K562 (cell line): ENCODE measurements around the gene SLAMF7. TPM values are rescaled to one million over a fixed set of nuclear protein-coding genes. Genes with fewer than 3 reads are reported as not detected.

Source experiments
- ATAC-seq: fragments of 200-7000 bp; cut with Tn5 transposase; 3 replicates; pipeline ENCODE4 v1.9.1; 2020; ENCODE audit warnings: moderate library complexity
- BruUV-seq: library from RNA; stranded (reverse); fragments of 400-500 nt; replicated peaks from 2 replicates; lab custom pipeline; 2021; lab: Mats Ljungman, UMichigan
- CTCF ChIA-PET: fragments of 300-600 bp; formaldehyde crosslinking; extraction: SDS; loops from one replicate; lab custom pipeline; 2021; ENCODE audit warnings: low intra/inter-chr PET ratio; lab: Yijun Ruan, JAX
- POLR2A ChIA-PET: fragments of 300-600, 350-650 bp; sonication (Branson Sonifier 250); formaldehyde crosslinking; extraction: SDS; loops from one replicate; lab custom pipeline; 2021; ENCODE audit warnings: antibody characterized with exemption, inconsistent platforms; lab: Yijun Ruan, JAX
- DNase-seq, 4 experiments: peaks; one replicate each; pipeline versions ENCODE4 v3.0.0 to v3.0.0-alpha.2; 2011 to 2018; ENCODE audit warnings: low spot score in 3 of 4, mixed read lengths in 3 of 4; ENCODE audit errors: extremely low read depth in 1 of 4
- FAIRE-seq: peaks from 2 replicates; lab custom pipeline; 2011; peaks lifted over from hg19 to GRCh38; lab: Jason Lieb, UNC
- H2AFZ ChIP-seq: 2 replicates; pipeline ENCODE4 v1.6.0; 2011; ENCODE audit warnings: low read depth, low read length, control low read depth, inconsistent platforms
- H3K27ac ChIP-seq: fragments of 200-600 bp; 3 replicates; pipeline ENCODE4 v1.8.0; 2011; ENCODE audit warnings: low read depth, mild to moderate bottlenecking, control low read depth, inconsistent platforms, low read length, moderate library complexity, mixed read lengths; ENCODE audit errors: extremely low read depth
- H3K27me3 ChIP-seq, 2 experiments: fragments of 300-600 bp in 1 of 2; 2 replicates in 1 of 2; 3 replicates in 1 of 2; pipeline versions ENCODE4 v1.6.0 to v1.8.0; 2011; ENCODE audit warnings: inconsistent platforms in 2 of 2, low read length in 2 of 2, mild to moderate bottlenecking in 1 of 2, mixed read lengths in 1 of 2, moderate library complexity in 1 of 2; ENCODE audit not compliant: control insufficient read depth in 2 of 2, insufficient read depth in 2 of 2
- H3K36me3 ChIP-seq: fragments of 300-600 bp; 3 replicates; pipeline ENCODE4 v1.8.0; 2011; ENCODE audit warnings: mild to moderate bottlenecking, low read length, inconsistent platforms; ENCODE audit not compliant: control insufficient read depth, insufficient read depth
- H3K4me1 ChIP-seq, 2 experiments: fragments of 200-600 bp in 1 of 2; replicated peaks in 1 of 2; 2 replicates in 1 of 2; 3 replicates in 1 of 2; pipeline versions ENCODE4 v1.5.1 to v1.8.0; 2011; ENCODE audit warnings: inconsistent platforms in 2 of 2, low read length in 2 of 2, mild to moderate bottlenecking in 1 of 2, mixed read lengths in 1 of 2, moderate library complexity in 1 of 2; ENCODE audit not compliant: control insufficient read depth in 2 of 2, insufficient read depth in 2 of 2
- H3K4me2 ChIP-seq: 2 replicates; pipeline ENCODE4 v1.6.1; 2011; ENCODE audit warnings: low read length, control low read depth, inconsistent platforms, mixed read lengths; ENCODE audit not compliant: insufficient read depth
- H3K4me3 ChIP-seq: fragments of 200-600 bp; sonication (generic), shearing (Covaris generic); 2 replicates; pipeline ENCODE4 v1.5.1; 2016; ENCODE audit warnings: control low read depth, inconsistent platforms
- H3K79me2 ChIP-seq: fragments of 200-600 bp; 3 replicates; pipeline ENCODE4 v1.8.0; 2011; ENCODE audit warnings: low read length, inconsistent platforms; ENCODE audit not compliant: control insufficient read depth, insufficient read depth
- H3K9ac ChIP-seq, 2 experiments: 2 replicates each; pipeline versions ENCODE4 v1.6.0 to v1.6.1; 2011; ENCODE audit warnings: low read depth in 2 of 2, low read length in 2 of 2, control low read depth in 1 of 2, inconsistent platforms in 1 of 2, mild to moderate bottlenecking in 1 of 2, mixed read lengths in 1 of 2; ENCODE audit not compliant: insufficient read depth in 1 of 2
- H3K9me1 ChIP-seq: one replicate; pipeline ENCODE4 v1.6.0; 2011; ENCODE audit warnings: inconsistent platforms, mild to moderate bottlenecking, low read length, moderate library complexity; ENCODE audit not compliant: control insufficient read depth, insufficient read depth
- H3K9me3 ChIP-seq: replicated peaks from 2 replicates; pipeline ENCODE4 v1.5.1; 2011; ENCODE audit warnings: low read depth, low read length, inconsistent platforms; ENCODE audit not compliant: control insufficient read depth, insufficient read depth
- H4K20me1 ChIP-seq: replicated peaks from 2 replicates; pipeline ENCODE4 v1.6.1; 2011; ENCODE audit warnings: low read length, inconsistent platforms, mixed read lengths; ENCODE audit not compliant: control insufficient read depth, insufficient read depth
- ADNP ChIP-seq: fragments of 200-800 bp; sonication (Bioruptor generic); IDR thresholded peaks from 2 replicates; pipeline ENCODE4 v1.6.1; 2016; ENCODE audit warnings: missing genetic modification characterization, missing compliant biosample characterization
- ARNT ChIP-seq, 2 experiments: fragments of 450-650 bp; IDR thresholded peaks; 2 replicates each; pipeline ENCODE4 v1.6.1; 2016; ENCODE audit warnings: mild to moderate bottlenecking in 1 of 2
- C11orf30 ChIP-seq: fragments of 450-650 bp; IDR thresholded peaks from 2 replicates; pipeline ENCODE4 v1.6.1; 2016; ENCODE audit warnings: low read depth, mild to moderate bottlenecking
- CEBPG ChIP-seq, 3 experiments: fragments of 200-800 bp in 1 of 3; sonication (Bioruptor generic) in 1 of 3; sonication (generic) in 1 of 3; formaldehyde crosslinking in 1 of 3; IDR thresholded peaks in 2 of 3; conservative IDR thresholded peaks in 1 of 3; 2 replicates each; pipeline versions ENCODE4 v1.6.1 to v1.8.0; 2016 to 2022; ENCODE audit warnings: missing compliant biosample characterization in 2 of 3, missing genetic modification characterization in 2 of 3, mild to moderate bottlenecking in 1 of 3, missing genetic modification reagents in 1 of 3
- FOS ChIP-seq: IDR thresholded peaks from 3 replicates; pipeline ENCODE4 v1.6.1; 2011; ENCODE audit not compliant: insufficient read length; ENCODE audit errors: extremely low read depth
- FOXJ2 ChIP-seq: fragments of 200-800 bp; sonication (Bioruptor generic); IDR thresholded peaks from 2 replicates; pipeline ENCODE4 v1.6.1; 2016; ENCODE audit warnings: missing genetic modification characterization, missing compliant biosample characterization
- GABPB1 ChIP-seq: sonication (generic); formaldehyde crosslinking; IDR thresholded peaks from 2 replicates; pipeline ENCODE4 v1.8.0; 2022; ENCODE audit warnings: mild to moderate bottlenecking, missing genetic modification reagents
- HDAC2 ChIP-seq: fragments of 450-650 bp; IDR thresholded peaks from 2 replicates; pipeline ENCODE4 v1.6.1; 2016; ENCODE audit warnings: mild to moderate bottlenecking
- HMG20B ChIP-seq: fragments of 250-450 bp; sonication (Bioruptor Pico); IDR thresholded peaks from 2 replicates; pipeline ENCODE4 v1.5.0; 2021; ENCODE audit warnings: mild to moderate bottlenecking
- MAFF ChIP-seq: IDR thresholded peaks from 2 replicates; pipeline ENCODE4 v1.6.1; 2012; ENCODE audit warnings: low read length, improper control_type of control experiment
- NELFE ChIP-seq: IDR thresholded peaks from 2 replicates; pipeline ENCODE4 v1.6.1; 2011; ENCODE audit warnings: mild to moderate bottlenecking; ENCODE audit not compliant: insufficient read depth, insufficient read length
- NR2F6 ChIP-seq: fragments of 450-650 bp; formaldehyde crosslinking; IDR thresholded peaks from 2 replicates; pipeline ENCODE4 v1.4.0; 2020; ENCODE audit warnings: mild to moderate bottlenecking
- NR4A1 ChIP-seq, 2 experiments: fragments of 250-450 bp in 1 of 2; fragments of 450-650 bp in 1 of 2; sonication (Bioruptor Pico) in 1 of 2; IDR thresholded peaks; 2 replicates each; pipeline versions ENCODE4 v1.4.0 to v1.6.1; 2016 to 2020; ENCODE audit warnings: mild to moderate bottlenecking in 2 of 2, missing compliant biosample characterization in 1 of 2, missing genetic modification characterization in 1 of 2, moderate library complexity in 1 of 2
- NRF1 ChIP-seq, 2 experiments: fragments of 450-650 bp; IDR thresholded peaks in 1 of 2; conservative IDR thresholded peaks in 1 of 2; 2 replicates each; pipeline ENCODE4 v1.6.1; 2014; ENCODE audit warnings: mild to moderate bottlenecking in 2 of 2
- PTRF ChIP-seq: fragments of 450-650 bp; IDR thresholded peaks from 2 replicates; pipeline ENCODE4 v1.6.1; 2016; ENCODE audit warnings: mild to moderate bottlenecking, missing genetic modification characterization, missing compliant biosample characterization
- TAF1 ChIP-seq: IDR thresholded peaks from 2 replicates; pipeline ENCODE4 v1.6.1; 2011; ENCODE audit warnings: mild to moderate bottlenecking, low read length, moderate library complexity; ENCODE audit not compliant: insufficient read depth, control insufficient read depth, severe bottlenecking; ENCODE audit errors: extremely low read depth
- TARDBP ChIP-seq: fragments of 450-650 bp; IDR thresholded peaks from 2 replicates; pipeline ENCODE4 v1.6.1; 2016
- ZNF174 ChIP-seq: fragments of 250-450 bp; sonication (Bioruptor Pico); IDR thresholded peaks from 2 replicates; pipeline ENCODE4 v1.4.0; 2020; ENCODE audit warnings: mild to moderate bottlenecking
- ZNF316 ChIP-seq: fragments of 450-650 bp; IDR thresholded peaks from 2 replicates; pipeline ENCODE4 v1.6.1; 2016
- ZNF696 ChIP-seq: fragments of 250-450 bp; sonication (Bioruptor Pico); conservative IDR thresholded peaks from 2 replicates; pipeline ENCODE4 v1.4.0; 2020; ENCODE audit warnings: mild to moderate bottlenecking, moderate library complexity
- ZSCAN29 ChIP-seq: fragments of 450-650 bp; IDR thresholded peaks from 2 replicates; pipeline ENCODE4 v1.6.1; 2017
- WGBS: fragments of 100-300 bp; shearing (Covaris generic); methylation state at CpG from one replicate; pipeline ENCODE4 v1.1.6; 2016; ENCODE audit warnings: low coverage, mixed read lengths; ENCODE audit not compliant: insufficient coverage; ENCODE audit errors: missing lambda C conversion rate; 5-methylcytosine and 5-hydroxymethylcytosine counted together
- in situ Hi-C: fragments of 300-500 bp; cut with MboI; formaldehyde crosslinking; loops from 4 replicates; pipeline ENCODE4 v1.15.0; 2018; ENCODE audit warnings: inconsistent platforms, mixed read lengths
- intact Hi-C: fragments of 100-400 bp; cut with micrococcal nuclease; formaldehyde crosslinking; loops from 2 replicates; pipeline ENCODE4 v1.14.2; 2022
- polyA plus RNA-seq, 8 experiments: library from polyadenylated mRNA; depleted of rRNA in 4 of 8; stranded (reverse) in 5 of 8; unstranded in 3 of 8; fragments of >200 nt; fragmentation: Nextera tagmentation in 2 of 8; fragmentation: Illumina TruSeq in 1 of 8; extraction: Ambion mirVana in 2 of 8; extraction: Trizol in 1 of 8; gene quantifications; 2 replicates each; pipeline versions ENCODE4 v1.2.1 to v1.2.3, GENCODE V29; 2011 to 2014; ENCODE audit warnings: inconsistent platforms in 1 of 8, missing spikeins in 1 of 8
- total RNA-seq, 7 experiments: library from RNA; depleted of rRNA in 6 of 7; stranded (reverse); fragments of >200 nt in 6 of 7; fragmentation: Illumina TruSeq in 2 of 7; extraction: Trizol in 2 of 7; gene quantifications; 2 replicates each; pipeline versions ENCODE4 v1.2.1 to v1.2.3, GENCODE V29; 2011 to 2021; ENCODE audit warnings: low replicate concordance in 1 of 7
- TF ChIP-seq, protein P1 (sequence below), 3 experiments: fragments of 200-800 bp in 1 of 3; sonication (Bioruptor generic) in 1 of 3; sonication (generic) in 1 of 3; formaldehyde crosslinking in 1 of 3; IDR thresholded peaks; 2 replicates each; pipeline versions ENCODE4 v1.6.1 to v1.8.0; 2016 to 2022; ENCODE audit warnings: mild to moderate bottlenecking in 2 of 3, missing compliant biosample characterization in 2 of 3, missing genetic modification characterization in 2 of 3, missing genetic modification reagents in 1 of 3
- TF ChIP-seq, protein P2 (sequence below), 2 experiments: fragments of 200-800 bp in 1 of 2; sonication (Bioruptor generic) in 1 of 2; sonication (generic) in 1 of 2; formaldehyde crosslinking in 1 of 2; IDR thresholded peaks in 1 of 2; conservative IDR thresholded peaks in 1 of 2; 2 replicates each; pipeline versions ENCODE4 v1.5.0 to v1.6.1; 2016 to 2020; ENCODE audit warnings: missing compliant biosample characterization in 1 of 2, missing genetic modification characterization in 1 of 2, missing genetic modification reagents in 1 of 2

SLAMF7 gene
- total and polyA plus RNA-seq, 9 of the 15 experiments (the other 6 are each of a cell fraction or from before 2014, with no cell fraction given): 0.11 to 1.2 (median 0.22) TPM; not detected in 2

DNA sequence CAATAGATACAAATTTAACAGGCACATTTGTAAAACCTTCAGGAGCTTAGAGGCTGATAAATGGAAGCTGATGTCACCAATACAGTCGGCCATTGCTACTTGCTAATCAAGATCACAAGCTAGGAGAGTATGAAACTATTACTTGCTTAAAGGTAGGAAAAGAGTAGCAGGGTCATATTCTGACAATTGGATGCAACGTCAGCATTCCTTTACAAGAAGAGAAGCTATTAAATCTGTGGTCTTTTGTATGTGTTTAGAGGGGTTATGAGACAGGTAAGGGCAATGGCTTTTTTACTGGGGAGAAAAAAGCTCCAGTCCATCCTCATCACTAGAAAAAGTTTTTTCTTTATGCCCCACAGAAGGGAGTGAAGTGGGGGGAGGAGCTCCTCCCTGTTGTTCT is 15.7 kb upstream of the SLAMF7 start:
- no TSS peak for BruUV-seq
- DNase-seq (no peak), ATAC-seq (no peak), FAIRE-seq (no peak)
- Histone ChIP-seq H3K27ac (no peak overlapping the region), H3K9me3 (no peaks in the 10 kb centered on the region), H3K4me3 (no peak overlapping the region), H3K27me3 (no peaks in the 10 kb centered on the region; a peak in 1 of 5 replicates), H4K20me1 (no peaks in the 10 kb centered on the region), H3K36me3 (no peaks in the 10 kb centered on the region), H3K4me2 (no peak overlapping the region), H3K79me2 (no peaks in the 10 kb centered on the region), H2AFZ (no peak overlapping the region; the same call in 1 of the 2 replicates), H3K4me1 (peaks cover 0 to 8% of the 10 kb centered on the region in 2 experiments; a peak in 2 of 5 replicates), H3K9me1 (no peaks in the 10 kb centered on the region), H3K9ac (no peak overlapping the region)
- POLR2A ChIA-PET: interaction anchor here (1.2 kb wide), 1 partner anchor 47 kb away, joined by 3 read pairs; no protein-coding TSS in a partner anchor
- intact Hi-C loops (loop anchor here (10.0 kb wide), 1 partner anchor 411 kb away; the partner anchor contains the start of gene DEDD), in situ Hi-C loops (no loop called here)
- 8% methylated on average over 2 of the region's 2 CpGs for WGBS
- CTCF ChIA-PET: no interaction called here
- TF ChIP-seq FOS (no peak), HMG20B (CRISPR knock-in tag) (no peak), ADNP (tag) (no peak), CEBPG (CRISPR knock-in tag; IDR thresholded peaks at IDR 0.05) (no peak), CEBPG (tag; conservative IDR thresholded peaks at IDR 0.05 in 1 of 2, IDR thresholded peaks at IDR 0.05 in 1 of 2) (no peak), GABPB1 (CRISPR knock-in tag) (no peak), ARNT (IDR thresholded peaks at IDR 0.05) (no peak), ZNF696 (no peak), NR2F6 (CRISPR knock-in tag) (no peak), TAF1 (no peak), C11orf30 (peak; percentile 63), FOXJ2 (tag) (no peak), ZSCAN29 (no peak), NR4A1 (CRISPR knock-in tag; IDR thresholded peaks at IDR 0.05) (no peak), NR4A1 (tag; IDR thresholded peaks at IDR 0.05) (no peak), NELFE (no peak), MAFF (peak; percentile 57), NRF1 (conservative IDR thresholded peaks at IDR 0.05 in 1 of 2, IDR thresholded peaks at IDR 0.05 in 1 of 2) (no peak), PTRF (no peak), TARDBP (no peak), ZNF174 (CRISPR knock-in tag) (no peak), ZNF316 (peak; percentile 79), HDAC2 (no peak)
- TF ChIP-seq, protein P1, sequence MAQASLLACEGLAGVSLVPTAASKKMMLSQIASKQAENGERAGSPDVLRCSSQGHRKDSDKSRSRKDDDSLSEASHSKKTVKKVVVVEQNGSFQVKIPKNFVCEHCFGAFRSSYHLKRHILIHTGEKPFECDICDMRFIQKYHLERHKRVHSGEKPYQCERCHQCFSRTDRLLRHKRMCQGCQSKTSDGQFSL (CRISPR knock-in tag; IDR thresholded peaks at IDR 0.05): no peak
- TF ChIP-seq, protein P1 (tag; IDR thresholded peaks at IDR 0.05): no peak
- TF ChIP-seq, protein P2, sequence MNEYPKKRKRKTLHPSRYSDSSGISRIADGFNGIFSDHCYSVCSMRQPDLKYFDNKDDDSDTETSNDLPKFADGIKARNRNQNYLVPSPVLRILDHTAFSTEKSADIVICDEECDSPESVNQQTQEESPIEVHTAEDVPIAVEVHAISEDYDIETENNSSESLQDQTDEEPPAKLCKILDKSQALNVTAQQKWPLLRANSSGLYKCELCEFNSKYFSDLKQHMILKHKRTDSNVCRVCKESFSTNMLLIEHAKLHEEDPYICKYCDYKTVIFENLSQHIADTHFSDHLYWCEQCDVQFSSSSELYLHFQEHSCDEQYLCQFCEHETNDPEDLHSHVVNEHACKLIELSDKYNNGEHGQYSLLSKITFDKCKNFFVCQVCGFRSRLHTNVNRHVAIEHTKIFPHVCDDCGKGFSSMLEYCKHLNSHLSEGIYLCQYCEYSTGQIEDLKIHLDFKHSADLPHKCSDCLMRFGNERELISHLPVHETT (CRISPR knock-in tag; conservative IDR thresholded peaks at IDR 0.05 in 1 of 2, IDR thresholded peaks at IDR 0.05 in 1 of 2): no peak
